ENCODE data around the gene MPG. TPM values are rescaled to one million over a fixed set of nuclear protein-coding genes. Genes with fewer than 3 reads are reported as not detected.

The MPG gene
- total and polyA plus RNA-seq, 2 experiments from 2014 or later: 38.0 to 91.1 TPM

DNA sequence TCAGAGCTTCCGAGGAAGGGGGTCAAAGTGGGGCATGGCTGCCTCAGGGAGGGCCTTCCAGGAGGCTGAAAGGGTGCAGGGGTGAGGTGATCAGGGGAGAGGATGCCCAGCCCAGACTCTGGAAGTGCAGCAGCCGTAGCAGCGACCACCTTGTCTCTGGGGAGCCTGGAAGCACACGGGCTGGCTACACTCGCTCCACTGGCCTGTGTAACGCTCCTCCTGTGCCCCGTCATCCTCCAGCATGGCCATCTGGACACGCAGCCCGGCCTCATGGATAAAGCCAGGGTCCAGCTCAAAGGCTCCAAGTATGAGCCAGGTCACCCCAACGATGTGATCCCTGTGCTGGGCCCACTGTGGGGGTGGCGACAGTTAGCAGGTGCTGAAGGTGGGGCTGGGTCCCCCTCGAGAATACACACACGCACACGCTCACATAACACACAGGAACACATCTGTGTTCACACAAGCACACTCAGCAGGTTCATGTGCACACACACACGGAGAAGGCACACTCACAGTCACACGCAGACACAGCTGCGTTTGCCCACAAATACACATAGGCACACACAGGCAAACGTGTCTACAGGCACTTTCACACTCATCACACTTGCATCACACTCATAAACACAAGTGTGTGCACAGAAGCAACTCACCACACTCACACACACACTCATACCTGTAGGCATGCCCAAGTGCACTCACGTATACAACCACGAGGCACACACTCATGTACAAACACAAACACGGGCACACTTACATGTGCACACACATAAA is 44.0 kb upstream of the MPG start:
- no peak overlapping the region for H3K27ac Mint-ChIP-seq
- Histone ChIP-seq H3K4me2 (no peak overlapping the region), H3K27ac (ENCODE audit: low read depth) (no peak overlapping the region), H3F3A (replicated peaks; ENCODE audit: low read depth) (no peaks in the 10 kb centered on the region), H2AFZ (no peak overlapping the region), H3K27me3 (ENCODE audit: insufficient read depth) (no peaks in the 10 kb centered on the region), H3K4me3 (no peak overlapping the region), H3K36me3 (ENCODE audit: insufficient read depth) (no peaks in the 10 kb centered on the region), H3K9me2 (ENCODE audit: insufficient read depth) (no peaks in the 10 kb centered on the region), H3K4me1 (ENCODE audit: insufficient read depth) (no peaks in the 10 kb centered on the region), H3K79me2 (replicated peaks; ENCODE audit: insufficient read depth) (no peaks in the 10 kb centered on the region), H4K20me1 (replicated peaks; ENCODE audit: insufficient read depth) (0 out of 2 replicates have a peak, but pooled peaks cover 5% of the 10 kb centered on the region)
- no peaks in the 10 kb centered on the region; the same call in 2 of the 3 replicates for H3K9me3 Mint-ChIP-seq
- H3K4me1 Mint-ChIP-seq: no peaks in the 10 kb centered on the region; the same call in 2 of the 3 replicates
- ATAC-seq (no peak), DNase-seq (ENCODE audit: low spot score) (no peak)
- peaks cover 3% of the 10 kb centered on the region for H3K27me3 Mint-ChIP-seq (ENCODE audit: insufficient read depth, low read depth, poor library complexity)
- H3K36me3 Mint-ChIP-seq (ENCODE audit: low read depth): peaks cover 10% of the 10 kb centered on the region; the same call in 2 of the 3 replicates
- TF ChIP-seq, protein P1, sequence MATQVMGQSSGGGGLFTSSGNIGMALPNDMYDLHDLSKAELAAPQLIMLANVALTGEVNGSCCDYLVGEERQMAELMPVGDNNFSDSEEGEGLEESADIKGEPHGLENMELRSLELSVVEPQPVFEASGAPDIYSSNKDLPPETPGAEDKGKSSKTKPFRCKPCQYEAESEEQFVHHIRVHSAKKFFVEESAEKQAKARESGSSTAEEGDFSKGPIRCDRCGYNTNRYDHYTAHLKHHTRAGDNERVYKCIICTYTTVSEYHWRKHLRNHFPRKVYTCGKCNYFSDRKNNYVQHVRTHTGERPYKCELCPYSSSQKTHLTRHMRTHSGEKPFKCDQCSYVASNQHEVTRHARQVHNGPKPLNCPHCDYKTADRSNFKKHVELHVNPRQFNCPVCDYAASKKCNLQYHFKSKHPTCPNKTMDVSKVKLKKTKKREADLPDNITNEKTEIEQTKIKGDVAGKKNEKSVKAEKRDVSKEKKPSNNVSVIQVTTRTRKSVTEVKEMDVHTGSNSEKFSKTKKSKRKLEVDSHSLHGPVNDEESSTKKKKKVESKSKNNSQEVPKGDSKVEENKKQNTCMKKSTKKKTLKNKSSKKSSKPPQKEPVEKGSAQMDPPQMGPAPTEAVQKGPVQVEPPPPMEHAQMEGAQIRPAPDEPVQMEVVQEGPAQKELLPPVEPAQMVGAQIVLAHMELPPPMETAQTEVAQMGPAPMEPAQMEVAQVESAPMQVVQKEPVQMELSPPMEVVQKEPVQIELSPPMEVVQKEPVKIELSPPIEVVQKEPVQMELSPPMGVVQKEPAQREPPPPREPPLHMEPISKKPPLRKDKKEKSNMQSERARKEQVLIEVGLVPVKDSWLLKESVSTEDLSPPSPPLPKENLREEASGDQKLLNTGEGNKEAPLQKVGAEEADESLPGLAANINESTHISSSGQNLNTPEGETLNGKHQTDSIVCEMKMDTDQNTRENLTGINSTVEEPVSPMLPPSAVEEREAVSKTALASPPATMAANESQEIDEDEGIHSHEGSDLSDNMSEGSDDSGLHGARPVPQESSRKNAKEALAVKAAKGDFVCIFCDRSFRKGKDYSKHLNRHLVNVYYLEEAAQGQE (IDR thresholded peaks at IDR 0.05; ENCODE audit: unreplicated experiment): no peak
- no peak for TF ChIP-seq STAT1 (IDR thresholded peaks at IDR 0.05; ENCODE audit: unreplicated experiment)
- no peak for TF ChIP-seq EZH2 (IDR thresholded peaks at IDR 0.05; ENCODE audit: low read depth, unreplicated experiment)
- TF ChIP-seq POLR2AphosphoS5 (IDR thresholded peaks at IDR 0.05; ENCODE audit: low read depth): no peak
- no peak for TF ChIP-seq ZNF462 (CRISPR knock-in tag; IDR thresholded peaks at IDR 0.05)
- no peak for TF ChIP-seq JUNB (IDR thresholded peaks at IDR 0.05; ENCODE audit: unreplicated experiment)
- no peak overlapping the region for H3K4me3 Mint-ChIP-seq

Data from GM23338 (cell line).